Uterus (tissue), 4 donors: ENCODE data around the gene OTUD4. TPM values are rescaled to one million over a fixed set of nuclear protein-coding genes. Genes with fewer than 3 reads are reported as not detected.

Experiments
- DNase-seq, 2 donors: peaks; one replicate each; pipeline ENCODE4 v3.0.0-alpha.2; 2019 to 2020
- H3K27ac ChIP-seq, 2 donors: fragments of 200-600 bp; sonication (generic); 1 replicate in 1 of 2; 2 replicates in 1 of 2; pipeline ENCODE4 v1.5.1; 2016 to 2018
- H3K27me3 ChIP-seq, 2 donors: fragments of 200-600 bp; sonication (generic); one replicate each; pipeline ENCODE4 v1.5.1; 2018 to 2019; ENCODE audit warnings: control low read depth in 1 of 2
- H3K36me3 ChIP-seq, 2 donors: fragments of 200-600 bp; sonication (generic); one replicate each; pipeline ENCODE4 v1.5.1; 2019; ENCODE audit warnings: control low read depth in 1 of 2
- H3K4me1 ChIP-seq, 2 donors: fragments of 200-600 bp; sonication (generic); one replicate each; pipeline ENCODE4 v1.5.1; 2018 to 2019; ENCODE audit warnings: control low read depth in 1 of 2
- H3K4me3 ChIP-seq, 2 donors: fragments of 200-600 bp; sonication (generic); 1 replicate in 1 of 2; 2 replicates in 1 of 2; pipeline ENCODE4 v1.5.1; 2018 to 2019; ENCODE audit warnings: mild to moderate bottlenecking in 1 of 2
- H3K9me3 ChIP-seq, 2 donors: fragments of 200-600 bp; sonication (generic); one replicate each; pipeline ENCODE4 v1.5.1; 2019; ENCODE audit warnings: control low read depth in 1 of 2
- POLR2A ChIP-seq, 2 donors: fragments of 450-650 bp; IDR thresholded peaks; one replicate each; pipeline ENCODE4 v1.6.1; 2016; ENCODE audit warnings: antibody characterized with exemption in 2 of 2, mild to moderate bottlenecking in 1 of 2, moderate library complexity in 1 of 2
- intact Hi-C: fragments of 100-400 bp; cut with DNase I; formaldehyde crosslinking; loops from one replicate; pipeline ENCODE4 v1.15.1; 2023; ENCODE audit warnings: low total_unique reads
- small RNA-seq: library from RNA; depleted of rRNA; stranded (forward); fragments of <200 nt; gene quantifications from one replicate; pipeline ENCODE3, GENCODE V24; 2016
- total RNA-seq, 4 donors: library from RNA; depleted of rRNA in 3 of 4; stranded (reverse); fragments of >200 nt in 3 of 4; gene quantifications; one replicate each; pipeline versions ENCODE4 v1.1.0 to v1.2.4, GENCODE V29; 2014 to 2023
- TF ChIP-seq, protein P1 (sequence below), 4 experiments: fragments of 200-600 bp in 2 of 4; fragments of 450-650 bp in 2 of 4; sonication (generic) in 2 of 4; IDR thresholded peaks; one replicate each; pipeline ENCODE4 v1.5.1; 2016 to 2019; ENCODE audit warnings: antibody characterized with exemption in 4 of 4, mild to moderate bottlenecking in 2 of 4, moderate library complexity in 1 of 4
- donor health status: DM: yes; HTN: yes; CAD: no.

OTUD4 gene
- total RNA-seq, 4 donors from 2014 or later: 12.3 to 59.5 (median 31.9) TPM

GRCh38 chr4:145090380-145090779 lies 90.0 kb downstream of the OTUD4 start:
- Histone ChIP-seq H3K27ac (no peak overlapping the region), H3K4me1 (no peaks in the 10 kb centered on the region), H3K27me3 (no peaks in the 10 kb centered on the region), H3K36me3 (no peaks in the 10 kb centered on the region), H3K9me3 (no peaks in the 10 kb centered on the region), H3K4me3 (no peak overlapping the region)
- intact Hi-C loops: no loop called here
- TF ChIP-seq POLR2A (IDR thresholded peaks at IDR 0.05): no peak
- TF ChIP-seq, protein P1, sequence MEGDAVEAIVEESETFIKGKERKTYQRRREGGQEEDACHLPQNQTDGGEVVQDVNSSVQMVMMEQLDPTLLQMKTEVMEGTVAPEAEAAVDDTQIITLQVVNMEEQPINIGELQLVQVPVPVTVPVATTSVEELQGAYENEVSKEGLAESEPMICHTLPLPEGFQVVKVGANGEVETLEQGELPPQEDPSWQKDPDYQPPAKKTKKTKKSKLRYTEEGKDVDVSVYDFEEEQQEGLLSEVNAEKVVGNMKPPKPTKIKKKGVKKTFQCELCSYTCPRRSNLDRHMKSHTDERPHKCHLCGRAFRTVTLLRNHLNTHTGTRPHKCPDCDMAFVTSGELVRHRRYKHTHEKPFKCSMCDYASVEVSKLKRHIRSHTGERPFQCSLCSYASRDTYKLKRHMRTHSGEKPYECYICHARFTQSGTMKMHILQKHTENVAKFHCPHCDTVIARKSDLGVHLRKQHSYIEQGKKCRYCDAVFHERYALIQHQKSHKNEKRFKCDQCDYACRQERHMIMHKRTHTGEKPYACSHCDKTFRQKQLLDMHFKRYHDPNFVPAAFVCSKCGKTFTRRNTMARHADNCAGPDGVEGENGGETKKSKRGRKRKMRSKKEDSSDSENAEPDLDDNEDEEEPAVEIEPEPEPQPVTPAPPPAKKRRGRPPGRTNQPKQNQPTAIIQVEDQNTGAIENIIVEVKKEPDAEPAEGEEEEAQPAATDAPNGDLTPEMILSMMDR (IDR thresholded peaks at IDR 0.05): no peak
- no peak for DNase-seq

- Histone ChIP-seq H3K27ac (no peak overlapping the region), H3K9me3 (no peaks in the 10 kb centered on the region), H3K4me3 (no peak overlapping the region), H3K36me3 (no peaks in the 10 kb centered on the region), H3K4me1 (no peaks in the 10 kb centered on the region), H3K27me3 (no peaks in the 10 kb centered on the region)
- intact Hi-C loops: no loop called here
- no peak for DNase-seq
- TF ChIP-seq, protein P1 (IDR thresholded peaks at IDR 0.05): no peak
- TF ChIP-seq POLR2A (IDR thresholded peaks at IDR 0.05): no peak
Observed at GRCh38 chr4:145083891-145084605, 96.3 kb downstream of the OTUD4 start.

Small RNA genes within 50 kb of the gene (small RNA-seq; reads per million reads assigned to genes)
- gene RF00019: not detected

Other genes with a start within 250 kb of the OTUD4 start
- 10 to 100 TPM; 13.1 to 59.0 (median 27.9) TPM for gene ANAPC10, start 82.4 kb downstream of the OTUD4 start, total RNA-seq
- 100 to 1,000 TPM in 1 of 4 donors, 10 to 100 TPM in 3; 53.2 to 135 (median 83.5) TPM for gene ABCE1, start 82.3 kb downstream of the OTUD4 start, total RNA-seq